Stimulated activated CD4-positive, alpha-beta T cell treated with anti-CD3 and anti-CD28 coated beads, Interleukin-4, amount 100 ng/mL, for 1 hour (primary cell): Measurements from ENCODE around the gene AKAP12.

Source experiments
- DNase-seq: peaks from one replicate; pipeline ENCODE4 v3.0.0-alpha.2; 2020

AKAP12 gene

DNA sequence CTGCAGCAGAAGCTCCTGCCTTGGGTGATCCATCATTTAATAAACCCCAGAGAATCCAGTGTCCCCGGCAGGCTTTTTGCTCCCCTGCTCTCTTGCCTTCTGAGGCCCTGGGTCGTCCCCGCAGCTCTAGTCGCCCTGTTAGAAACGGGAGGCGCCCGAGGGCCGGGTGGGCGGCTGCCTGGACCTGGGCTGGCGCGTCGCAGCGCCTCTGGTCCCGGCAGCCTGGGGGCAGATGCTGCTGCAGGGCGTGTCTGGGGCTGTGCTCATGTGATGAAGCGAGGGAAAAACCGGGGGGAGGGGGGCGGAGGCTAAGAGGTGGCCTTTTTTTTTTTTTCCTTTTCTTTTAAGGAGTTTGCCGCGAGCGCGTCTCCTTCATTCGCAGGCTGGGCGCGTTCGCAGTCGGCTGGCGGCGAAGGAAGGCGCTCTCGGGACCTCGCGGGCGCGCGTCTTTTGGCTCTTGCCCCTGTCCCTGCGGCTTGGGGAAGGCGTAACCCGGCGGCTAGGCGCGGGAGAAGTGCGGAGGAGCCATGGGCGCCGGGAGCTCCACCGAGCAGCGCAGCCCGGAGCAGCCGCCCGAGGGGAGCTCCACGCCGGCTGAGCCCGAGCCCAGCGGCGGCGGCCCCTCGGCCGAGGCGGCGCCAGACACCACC is 394 bp downstream of the AKAP12 start:
- DNase-seq = peak; percentile 26

DNA sequence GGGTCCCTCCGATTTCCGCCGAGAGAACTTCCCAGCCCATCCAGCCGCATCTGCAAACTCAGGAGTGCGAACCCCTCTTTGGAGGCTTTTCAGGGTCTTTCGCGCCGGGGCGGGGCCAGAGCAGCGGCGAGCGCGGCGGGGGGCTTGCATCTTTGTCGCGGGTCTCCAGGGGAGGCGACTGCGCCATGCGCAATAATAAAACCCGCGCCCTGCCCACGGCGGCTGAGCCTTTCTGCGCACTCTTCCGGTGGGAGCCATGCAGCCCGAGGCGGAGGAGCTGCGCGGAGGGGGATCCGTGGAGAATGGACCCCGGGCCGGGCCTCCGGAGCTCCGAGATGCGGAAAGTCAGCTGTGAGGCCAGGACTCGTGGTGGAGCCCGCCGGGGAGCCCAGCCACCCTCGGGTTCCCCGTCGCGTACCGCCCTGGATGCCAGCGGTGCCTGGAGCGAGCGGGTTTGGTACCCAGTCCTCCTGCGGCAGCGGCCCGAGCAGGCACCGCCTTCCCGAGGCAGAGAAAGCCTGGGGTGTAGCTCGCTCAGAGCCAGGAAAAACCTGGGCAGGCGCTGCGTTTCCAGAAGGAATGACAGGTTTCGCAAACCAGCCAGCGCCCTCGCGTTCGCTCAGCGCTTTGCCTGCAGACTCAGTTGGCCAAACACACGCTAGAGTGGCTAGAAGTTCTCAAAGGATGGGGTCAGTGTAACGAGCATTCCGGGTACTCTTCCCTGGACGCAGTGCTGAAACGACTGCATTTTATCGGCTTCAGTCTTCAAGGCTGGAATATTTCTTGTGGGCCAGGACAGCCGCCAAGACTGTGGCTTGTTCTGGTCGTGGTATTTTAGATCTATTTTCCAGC is 1.2 kb downstream of the AKAP12 start:
- DNase-seq = no peak

DNA sequence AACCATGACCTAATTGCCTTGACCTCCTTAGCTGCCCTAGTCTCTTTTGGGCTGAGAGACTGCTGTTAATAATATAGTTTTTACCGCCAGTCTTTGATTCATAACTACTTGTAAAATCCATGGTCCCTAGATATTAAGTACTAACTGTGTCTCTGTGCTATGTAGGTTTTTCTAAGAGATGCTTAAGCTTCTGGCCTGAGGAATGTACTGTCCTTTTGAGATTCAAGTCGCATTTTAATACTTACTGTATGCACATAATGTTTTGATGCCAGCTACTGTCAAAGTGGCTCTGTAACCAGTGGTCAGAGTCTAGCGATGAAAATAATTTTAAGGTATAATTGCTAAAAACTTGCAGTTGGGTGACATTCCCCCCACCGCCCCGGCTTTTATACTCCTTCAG is 2.1 kb downstream of the AKAP12 start:
- DNase-seq = no peak

DNA sequence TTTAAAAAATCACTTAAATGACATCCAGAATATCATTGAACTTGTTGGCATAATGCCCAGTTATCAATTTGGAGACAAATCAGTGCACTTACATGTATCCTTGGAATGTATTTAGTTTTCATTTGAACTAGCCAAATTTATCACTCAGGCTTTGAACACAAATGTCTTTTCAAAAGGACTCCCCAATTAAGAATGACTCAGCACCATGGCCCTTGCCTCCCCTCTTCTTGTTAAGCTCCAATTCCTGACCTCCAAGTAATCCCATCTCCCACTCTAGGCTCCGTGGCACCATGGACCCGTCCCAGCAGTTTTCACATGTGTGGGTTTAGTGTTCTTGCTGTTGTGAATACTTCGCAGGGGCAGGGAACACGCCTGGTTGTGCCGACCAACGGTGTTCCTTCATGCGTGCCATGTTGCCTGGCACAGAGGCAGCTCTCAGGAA is 2.7 kb downstream of the AKAP12 start:
- no peak for DNase-seq

DNA sequence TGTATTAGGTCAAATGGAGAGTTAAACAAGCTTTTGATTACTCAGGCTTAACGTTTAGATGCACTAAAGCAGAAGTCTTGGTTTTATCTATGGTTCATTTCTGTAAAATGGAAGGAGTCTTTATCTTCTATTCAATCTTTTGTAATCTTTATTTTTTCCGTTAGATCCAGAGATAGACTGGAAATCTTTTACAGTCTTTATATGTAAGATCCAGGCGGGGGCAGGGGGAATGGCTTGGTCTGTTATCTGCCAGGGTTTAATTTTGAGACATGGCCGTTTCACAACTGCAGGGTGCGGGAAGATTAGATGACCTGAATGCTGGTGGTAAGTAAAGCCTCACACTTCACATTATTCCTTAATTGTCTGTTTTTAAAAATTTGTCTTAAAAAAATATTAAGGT is 3.7 kb downstream of the AKAP12 start:
- no peak for DNase-seq

DNA sequence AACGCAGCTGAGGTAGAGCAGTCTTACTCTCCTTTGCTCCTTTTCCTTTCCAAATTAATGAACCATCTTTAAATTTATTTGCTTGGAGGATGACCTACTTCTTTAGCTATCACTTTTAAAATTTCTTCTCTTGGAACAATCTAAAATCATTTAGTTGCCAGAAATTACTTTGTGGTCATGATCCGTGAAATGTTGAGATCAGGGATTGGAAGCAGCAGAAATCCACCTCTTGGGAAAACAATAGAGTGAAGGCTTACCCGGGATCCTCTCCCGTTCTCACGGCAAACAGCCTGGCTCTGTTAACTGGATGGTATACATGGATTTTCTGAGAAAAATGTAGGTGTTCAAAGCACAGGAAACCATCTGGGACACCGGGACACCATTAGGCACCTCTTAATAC is 7.7 kb downstream of the AKAP12 start:
- no peak for DNase-seq

DNA sequence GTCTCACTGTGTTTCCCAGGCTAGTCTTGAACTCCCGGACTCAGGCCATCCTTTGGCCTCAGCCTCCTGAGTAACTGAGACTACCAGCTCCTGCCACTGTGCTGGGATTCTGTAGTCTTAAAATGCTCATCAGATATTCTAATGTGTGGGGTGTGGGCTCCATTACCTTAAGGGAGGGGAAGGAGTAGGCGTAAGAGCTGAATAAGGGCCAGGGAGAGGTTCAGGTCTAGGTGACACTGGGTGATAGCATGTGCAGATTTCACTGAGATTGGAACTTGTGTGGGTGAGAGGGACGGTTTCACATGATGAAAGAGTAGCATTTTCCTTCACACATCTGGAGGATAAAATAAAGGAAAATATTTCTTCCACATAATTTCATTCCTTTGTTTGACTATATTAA is 8.5 kb downstream of the AKAP12 start:
- DNase-seq = no peak

DNA sequence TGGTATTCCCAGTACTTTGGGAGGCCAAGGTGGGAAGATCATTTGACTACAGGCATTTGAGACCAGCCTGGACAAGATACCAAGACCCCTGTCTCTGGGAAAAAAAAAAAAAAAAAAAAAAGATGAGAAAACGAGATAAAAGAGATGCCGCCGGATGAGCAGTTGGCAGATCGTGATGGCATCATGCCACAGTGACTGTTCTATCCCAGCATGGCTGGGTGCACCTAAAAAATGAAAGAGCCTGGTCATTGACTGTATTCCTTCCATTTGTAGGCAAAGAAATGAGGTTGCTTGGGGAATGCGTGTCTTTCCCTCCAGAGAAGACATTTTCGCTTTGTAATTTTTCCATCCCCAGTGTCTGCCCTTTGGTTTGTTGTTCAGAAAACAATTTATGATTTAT is 12.9 kb downstream of the AKAP12 start:
- no peak for DNase-seq

DNA sequence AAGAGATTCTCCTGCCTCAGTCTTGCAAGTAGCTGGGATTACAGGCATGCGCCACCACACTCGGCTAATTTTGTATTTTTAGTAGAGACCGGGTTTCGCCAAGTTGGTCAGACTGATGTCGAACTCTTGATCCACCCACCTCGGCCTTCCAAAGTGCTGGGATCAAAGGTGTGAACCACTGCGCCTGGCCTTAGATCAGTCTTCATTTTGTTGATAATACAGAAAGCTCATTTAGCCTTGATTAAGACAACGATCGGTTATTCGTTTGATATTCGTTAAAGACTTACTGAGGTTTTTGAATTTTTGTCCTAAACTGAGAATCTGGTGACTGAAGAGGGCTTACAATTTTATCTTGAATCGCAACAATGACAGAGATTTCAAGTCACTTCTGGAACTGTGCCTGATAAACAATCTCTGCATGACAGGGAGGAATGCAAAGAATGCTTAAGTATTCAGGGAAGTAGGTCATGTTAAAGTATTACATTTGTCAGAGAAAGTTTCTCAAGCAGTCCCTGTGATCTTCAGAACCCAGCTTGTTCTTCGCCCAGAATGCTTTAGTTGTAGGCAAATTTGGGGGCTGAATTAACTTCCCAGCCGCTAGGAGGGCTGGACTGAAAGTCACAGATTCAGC is 14.8 kb downstream of the AKAP12 start:
- DNase-seq = no peak

DNA sequence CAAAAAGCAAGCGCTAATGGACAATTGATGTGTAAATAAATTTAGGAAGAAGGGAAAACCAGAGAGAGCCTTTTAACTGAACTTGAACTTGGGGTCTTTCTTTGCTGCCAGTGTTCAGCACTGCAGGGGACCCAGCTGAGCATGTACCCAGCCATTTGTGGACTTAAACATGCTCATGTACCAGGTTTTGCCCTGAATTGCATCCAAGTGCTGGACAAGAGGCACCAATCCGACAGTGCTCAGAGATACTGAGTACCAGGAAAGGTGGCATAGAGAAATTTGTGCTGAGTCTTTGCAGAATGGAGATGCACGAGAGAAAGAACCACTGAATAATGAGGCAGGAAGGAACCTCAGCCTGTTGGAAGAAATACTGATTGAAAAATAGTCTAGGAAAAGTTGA is 16.0 kb downstream of the AKAP12 start:
- no peak for DNase-seq

DNA sequence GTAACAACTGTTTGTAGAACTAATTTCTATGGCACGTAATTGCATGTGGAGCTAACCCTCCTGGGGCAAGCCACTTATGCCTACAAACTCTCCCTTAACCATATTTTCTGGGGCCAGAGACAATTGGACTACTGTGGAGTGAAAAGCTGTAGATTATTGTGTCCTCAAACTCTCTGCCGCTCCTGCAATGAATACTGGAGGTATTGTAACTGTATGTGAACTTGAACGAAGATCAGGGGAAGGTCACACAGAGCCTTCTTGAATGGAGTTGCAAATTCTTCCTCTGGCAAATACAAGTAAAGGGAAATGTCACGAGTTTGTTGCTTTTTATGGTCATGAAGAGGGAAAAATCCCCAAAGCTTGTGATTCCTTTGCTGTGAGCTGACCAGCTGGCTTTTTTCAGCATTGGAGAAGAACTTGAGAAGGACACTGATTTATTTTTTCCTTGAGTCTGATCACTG is 18.2 kb downstream of the AKAP12 start:
- no peak for DNase-seq

DNA sequence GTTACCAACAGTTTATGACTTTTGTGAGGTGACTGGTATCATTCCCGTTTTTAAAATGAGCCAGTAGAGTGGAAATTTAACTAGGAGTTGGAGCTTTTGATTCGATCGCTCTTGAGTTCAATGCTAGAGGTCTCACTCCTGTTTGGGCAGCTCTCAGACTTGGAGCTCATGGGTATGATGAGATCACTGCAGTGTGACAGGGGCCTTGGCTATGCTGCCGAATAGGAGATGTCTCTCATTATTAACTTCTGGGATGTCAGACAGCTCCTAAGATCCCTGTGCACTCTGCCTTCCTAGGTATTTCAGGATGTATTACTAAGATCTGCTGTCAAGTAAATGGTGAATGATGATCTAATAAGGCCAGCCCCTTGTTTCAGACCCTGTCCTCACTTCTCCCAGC is 20.4 kb downstream of the AKAP12 start:
- DNase-seq = no peak

DNA sequence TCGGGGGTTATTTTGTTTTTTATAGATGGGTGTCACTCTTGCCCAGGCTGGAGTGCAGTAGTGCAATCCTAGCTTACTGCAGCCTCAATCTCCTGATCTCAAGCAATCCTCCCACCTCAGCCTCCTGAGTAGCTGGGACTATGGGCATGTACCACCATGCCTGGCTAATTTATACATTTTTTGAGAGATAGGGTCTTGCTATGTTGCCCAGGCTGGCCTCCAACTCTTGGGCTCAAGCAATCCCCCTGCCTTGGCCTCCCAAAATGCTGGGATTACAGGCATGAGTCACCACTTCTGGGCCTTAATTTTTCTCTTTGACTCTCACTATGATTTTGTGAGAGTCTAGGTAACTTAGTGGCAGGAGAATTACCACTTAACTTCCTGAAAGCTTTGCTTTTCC is 23.3 kb downstream of the AKAP12 start:
- no peak for DNase-seq

DNA sequence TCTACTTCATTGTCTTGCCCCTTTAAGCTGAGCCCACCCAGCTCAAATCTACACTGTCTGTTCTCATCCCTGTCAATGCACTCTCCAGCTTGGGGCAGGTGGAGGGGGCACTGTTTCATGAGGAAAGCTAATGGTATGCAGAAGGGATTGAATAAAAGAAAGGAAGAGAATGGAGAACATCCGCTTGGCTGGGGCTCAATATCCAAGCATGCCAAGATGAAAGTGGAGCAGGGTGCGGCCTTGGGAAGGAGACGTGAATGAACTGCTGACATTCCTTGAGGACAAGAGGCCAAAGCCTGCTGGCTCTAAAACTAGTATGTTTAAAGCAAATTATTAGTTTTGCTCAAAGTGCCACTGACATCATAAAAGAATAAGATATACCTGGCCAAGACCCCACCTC is 24.2 kb downstream of the AKAP12 start:
- no peak for DNase-seq

DNA sequence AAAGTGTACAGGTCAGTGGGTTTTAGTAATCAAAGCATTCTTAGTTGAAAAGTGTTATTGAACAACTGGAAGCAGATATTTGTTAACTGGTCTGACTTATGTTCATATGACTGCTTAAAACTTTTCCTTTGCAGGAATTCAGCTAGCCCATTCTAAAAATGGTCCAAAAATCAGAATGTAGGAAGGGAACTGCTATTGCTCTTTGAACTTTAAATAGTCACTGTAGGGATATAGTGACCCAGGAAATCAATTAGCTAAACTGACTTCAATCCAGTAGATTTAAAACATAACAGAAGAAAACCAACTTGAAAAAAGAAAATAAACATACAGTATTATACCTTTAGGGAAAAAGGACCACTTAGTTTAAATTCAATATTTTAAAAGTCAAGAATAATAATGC is 25.5 kb downstream of the AKAP12 start:
- no peak for DNase-seq

DNA sequence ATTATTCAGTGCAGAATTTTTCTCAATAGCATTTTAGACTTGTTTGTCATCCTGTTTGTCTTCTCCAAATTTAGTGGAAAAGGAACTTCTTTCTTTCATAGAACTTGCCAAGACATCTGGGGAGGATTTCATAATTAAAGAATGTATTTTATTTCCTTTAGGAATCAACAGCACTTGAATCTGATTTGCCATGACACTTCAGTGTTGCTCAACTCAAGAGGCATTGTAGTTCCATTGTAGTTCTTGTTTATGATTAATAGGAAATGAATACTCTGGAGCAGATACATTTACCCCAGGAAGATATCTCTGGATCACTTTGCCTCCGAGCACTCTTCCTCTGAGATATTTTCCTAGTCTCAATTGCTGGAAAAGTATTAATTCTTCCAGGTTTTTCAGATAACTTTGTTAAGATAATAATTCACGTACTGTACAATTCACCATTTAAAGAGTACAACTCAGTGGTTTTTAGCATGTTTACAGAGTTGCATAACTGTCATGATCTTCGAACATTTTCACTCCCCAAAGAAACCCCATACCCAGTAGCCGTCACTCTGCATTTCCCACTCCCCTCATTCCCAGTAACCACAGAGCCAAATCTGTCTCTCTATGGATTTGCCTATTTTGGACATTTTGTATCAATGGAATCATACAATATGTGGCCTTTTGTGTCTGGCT is 29.7 kb downstream of the AKAP12 start:
- DNase-seq = no peak

DNA sequence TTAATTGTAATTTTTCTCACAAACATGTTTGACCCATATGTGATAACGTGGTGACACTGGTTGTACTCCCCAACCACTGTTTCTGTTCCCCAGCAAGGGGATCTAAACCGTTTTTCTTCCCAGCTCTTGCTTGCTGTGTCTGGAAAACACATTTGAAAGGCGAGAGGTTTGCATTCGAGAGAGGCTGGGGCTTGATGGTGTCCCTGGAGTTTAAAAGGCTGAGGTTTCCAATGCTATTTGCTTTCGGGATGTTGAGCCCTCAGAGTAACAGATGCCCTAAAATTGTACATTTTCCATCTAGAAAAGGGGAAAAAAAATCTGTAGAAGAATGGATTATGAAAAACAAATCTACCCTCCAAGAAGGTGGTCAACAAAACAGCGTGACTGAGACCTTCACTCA is 35.4 kb downstream of the AKAP12 start:
- DNase-seq = no peak

DNA sequence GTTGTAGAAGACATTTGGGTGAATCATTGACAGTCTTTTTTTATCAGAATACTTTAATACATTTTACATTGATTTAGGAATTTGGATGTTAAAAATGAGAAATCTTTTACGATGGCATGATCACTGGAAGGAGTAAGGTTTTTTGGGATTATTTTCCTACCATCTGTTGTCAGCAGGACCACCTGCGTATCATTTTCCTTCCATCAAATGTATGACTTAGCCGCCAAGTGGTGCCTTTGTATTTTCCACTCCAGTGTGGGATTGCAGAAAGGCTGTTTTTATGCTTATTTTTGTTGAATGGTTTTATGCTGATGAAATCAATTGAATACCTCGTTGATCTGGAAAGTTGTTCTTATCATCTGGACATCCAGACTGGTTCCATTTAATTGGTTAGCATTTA is 35.8 kb downstream of the AKAP12 start:
- no peak for DNase-seq

DNA sequence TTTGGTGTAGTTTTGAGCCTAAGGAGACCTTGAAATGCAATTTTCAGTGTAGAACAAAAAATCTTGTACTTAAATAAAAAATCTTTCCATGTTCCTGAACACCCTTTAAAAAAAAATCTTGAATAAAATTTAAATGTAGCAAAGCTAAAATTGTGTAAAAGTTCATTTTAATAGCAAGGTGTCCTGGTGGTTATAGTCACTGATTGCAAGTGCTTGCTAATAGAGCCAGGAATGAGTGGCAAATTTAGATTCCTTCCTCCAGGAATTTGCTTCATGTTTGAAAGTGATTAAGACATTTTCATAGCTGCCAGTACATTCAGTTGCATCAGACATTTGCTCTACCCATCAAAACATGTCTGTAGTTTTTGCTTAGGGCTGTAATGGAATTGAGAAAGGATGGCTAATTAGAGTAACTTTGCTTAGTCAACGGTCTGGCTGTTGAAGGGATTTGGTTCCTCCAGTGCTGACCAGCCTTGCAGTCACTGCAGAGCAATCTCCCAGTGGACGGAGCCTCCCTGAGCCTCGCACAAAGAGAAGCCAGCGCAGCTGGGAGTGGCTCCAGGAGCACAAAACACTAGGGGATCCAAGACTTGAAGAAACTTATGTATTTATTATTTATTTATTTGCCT is 36.5 kb downstream of the AKAP12 start:
- DNase-seq = no peak

DNA sequence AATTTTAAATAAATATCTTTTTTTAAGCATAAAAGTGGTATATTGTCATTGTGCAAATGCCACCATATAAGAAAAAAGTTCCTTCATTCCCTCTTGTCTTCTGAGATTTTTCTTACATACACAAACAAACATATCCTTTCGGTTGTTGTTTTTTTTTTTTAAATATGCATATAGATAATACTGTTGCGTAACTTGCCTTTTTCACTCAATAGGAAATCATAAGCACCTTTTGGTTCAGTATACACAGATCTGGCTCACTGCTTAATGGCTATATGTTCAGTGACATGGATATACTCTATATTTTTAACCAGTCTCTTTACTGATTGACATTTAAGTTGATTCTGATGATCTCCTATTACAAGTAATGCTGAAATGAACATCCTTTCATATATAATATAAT is 40.1 kb downstream of the AKAP12 start:
- no peak for DNase-seq

DNA sequence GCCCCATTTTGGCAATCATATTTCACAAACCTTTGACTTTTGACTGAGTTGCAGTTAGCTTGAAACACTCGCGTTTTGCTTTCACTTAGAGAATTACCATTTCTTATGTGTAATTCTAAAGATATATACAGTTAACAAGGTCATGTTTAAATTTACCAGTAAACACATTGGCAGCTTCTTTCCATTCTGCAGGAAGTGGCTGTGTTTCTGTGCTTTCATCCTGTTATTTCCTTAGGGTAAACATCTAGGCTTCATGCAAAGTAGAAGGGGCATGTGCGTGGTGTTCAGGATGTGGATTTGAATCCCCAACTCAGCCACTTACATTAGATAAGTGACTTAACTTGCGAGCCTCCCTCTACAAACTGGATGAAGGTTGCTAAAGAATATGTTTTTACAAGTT is 41.1 kb downstream of the AKAP12 start:
- DNase-seq = no peak

DNA sequence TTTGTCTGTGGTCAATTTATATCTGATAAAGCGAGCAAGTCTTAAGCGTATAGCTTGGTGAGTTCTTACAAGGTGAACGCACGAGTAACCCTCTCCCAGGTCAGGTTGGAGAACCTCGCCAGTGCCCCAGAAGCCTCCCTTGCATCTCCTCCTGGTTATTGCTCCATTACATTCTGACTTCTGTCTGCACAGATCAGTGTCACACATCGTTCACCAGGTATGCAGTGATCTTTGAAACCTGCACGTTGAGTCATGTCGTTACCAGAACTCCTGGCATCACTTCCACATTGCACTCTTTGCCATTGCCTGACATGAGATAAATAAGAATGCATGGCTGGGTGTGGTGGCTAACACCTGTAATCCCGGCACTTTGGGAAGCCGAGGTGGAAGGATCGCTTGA is 44.2 kb downstream of the AKAP12 start:
- no peak for DNase-seq

DNA sequence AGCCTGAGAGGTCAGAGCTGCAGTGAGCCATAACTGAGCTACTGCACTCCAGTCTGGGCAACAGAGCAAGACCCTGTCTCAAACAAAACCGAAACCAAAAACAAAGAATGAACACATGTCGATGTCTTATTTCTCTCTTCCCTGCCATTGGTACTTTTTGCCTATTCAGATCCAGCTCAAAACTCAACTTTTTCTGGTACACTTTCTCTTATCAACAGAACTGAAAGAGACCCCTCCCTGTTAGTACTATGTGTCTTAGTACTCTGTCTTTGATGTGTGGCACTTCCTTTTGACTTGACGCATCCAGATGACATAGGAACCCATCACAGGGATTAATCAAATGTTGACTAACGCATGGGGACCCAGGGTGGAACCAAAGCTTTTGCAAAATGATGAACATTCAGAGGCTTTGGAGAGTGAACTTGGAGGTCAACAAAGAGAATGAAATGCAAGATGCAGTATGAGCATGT is 44.8 kb downstream of the AKAP12 start:
- DNase-seq = no peak
